WTC11 (cell line): ENCODE measurements around the gene CIRBP. TPM values are rescaled to one million over a fixed set of nuclear protein-coding genes. Genes with fewer than 3 reads are reported as not detected.

Experiments used
- ATAC-seq: fragments of 200-7000 bp; cut with Tn5 transposase; 2 replicates; pipeline ENCODE4 v1.10.0; 2021; ENCODE audit warnings: mild to moderate bottlenecking, moderate library complexity
- CTCF ChIA-PET: fragments of 300-600 bp; sonication (Branson Sonifier 250); formaldehyde crosslinking; loops from one replicate; lab custom pipeline; 2021; ENCODE audit warnings: antibody characterized with exemption; lab: Charles Lee
- POLR2A ChIA-PET: fragments of 350-600 bp; sonication (Branson Sonifier 250); formaldehyde crosslinking; loops from one replicate; lab custom pipeline; 2021; ENCODE audit warnings: antibody characterized with exemption; lab: Charles Lee
- DNase-seq: peaks from one replicate; pipeline ENCODE4 v3.0.0; 2021; ENCODE audit warnings: low spot score
- H3K27ac Mint-ChIP-seq: 2 replicates; pipeline ENCODE4 v1.8.0; 2021; ENCODE audit warnings: mixed read lengths
- H3K27me3 Mint-ChIP-seq: 2 replicates; pipeline ENCODE4 v1.8.0; 2021; ENCODE audit warnings: low read depth, mild to moderate bottlenecking, moderate library complexity, mixed read lengths
- H3K36me3 Mint-ChIP-seq: 2 replicates; pipeline ENCODE4 v1.8.0; 2021; ENCODE audit warnings: mixed read lengths
- H3K4me1 Mint-ChIP-seq: 2 replicates; pipeline ENCODE4 v1.8.0; 2022; ENCODE audit warnings: mixed read lengths
- H3K4me3 Mint-ChIP-seq: 2 replicates; pipeline ENCODE4 v1.8.0; 2021; ENCODE audit warnings: mild to moderate bottlenecking, moderate library complexity, mixed read lengths
- H3K9me3 Mint-ChIP-seq: 2 replicates; pipeline ENCODE4 v1.8.0; 2021; ENCODE audit warnings: mixed read lengths
- AFF4 ChIP-seq: sonication (generic); formaldehyde crosslinking; IDR thresholded peaks from 2 replicates; pipeline ENCODE4 v1.8.1; 2023; ENCODE audit warnings: mild to moderate bottlenecking, missing genetic modification reagents, borderline replicate concordance
- ATF6 ChIP-seq: sonication (generic); formaldehyde crosslinking; IDR thresholded peaks from 2 replicates; pipeline ENCODE4 v1.8.1; 2023; ENCODE audit warnings: mild to moderate bottlenecking, missing genetic modification reagents
- ETV6 ChIP-seq: sonication (generic); formaldehyde crosslinking; IDR thresholded peaks from 2 replicates; pipeline ENCODE4 v1.8.1; 2022; ENCODE audit warnings: mild to moderate bottlenecking, missing genetic modification reagents
- FOXP1 ChIP-seq: sonication (generic); formaldehyde crosslinking; IDR thresholded peaks from 2 replicates; pipeline ENCODE4 v1.8.0; 2022; ENCODE audit warnings: missing genetic modification reagents, mild to moderate bottlenecking, moderate library complexity, borderline replicate concordance
- IRF1 ChIP-seq: sonication (generic); formaldehyde crosslinking; IDR thresholded peaks from 2 replicates; pipeline ENCODE4 v1.8.0; 2023; ENCODE audit warnings: missing genetic modification reagents
- MYBL2 ChIP-seq: sonication (generic); formaldehyde crosslinking; IDR thresholded peaks from 2 replicates; pipeline ENCODE4 v1.8.1; 2023; ENCODE audit warnings: mild to moderate bottlenecking, moderate library complexity, missing genetic modification reagents
- NR3C1 ChIP-seq: sonication (generic); formaldehyde crosslinking; conservative IDR thresholded peaks from 2 replicates; pipeline ENCODE4 v1.8.1; 2023; ENCODE audit warnings: low read depth, mild to moderate bottlenecking, missing genetic modification reagents
- RORB ChIP-seq: fragments of 250-450 bp; sonication (Bioruptor Pico); IDR thresholded peaks from 2 replicates; pipeline ENCODE4 v1.9.0; 2021; ENCODE audit warnings: mild to moderate bottlenecking
- SMAD3 ChIP-seq: sonication (generic); formaldehyde crosslinking; IDR thresholded peaks from 2 replicates; pipeline ENCODE4 v1.8.0; 2022; ENCODE audit warnings: missing genetic modification reagents, mild to moderate bottlenecking, borderline replicate concordance
- TEAD4 ChIP-seq: sonication (generic); formaldehyde crosslinking; IDR thresholded peaks from 2 replicates; pipeline ENCODE4 v1.8.0; 2022; ENCODE audit warnings: mild to moderate bottlenecking, missing genetic modification reagents
- ZNF121 ChIP-seq: sonication (generic); formaldehyde crosslinking; IDR thresholded peaks from 2 replicates; pipeline ENCODE4 v1.8.0; 2023; ENCODE audit warnings: missing genetic modification reagents
- ZNF219 ChIP-seq: sonication (generic); formaldehyde crosslinking; IDR thresholded peaks from 2 replicates; pipeline ENCODE4 v1.8.0; 2023; ENCODE audit warnings: missing genetic modification reagents, mild to moderate bottlenecking, borderline replicate concordance
- ZNF232 ChIP-seq: sonication (generic); formaldehyde crosslinking; IDR thresholded peaks from 2 replicates; pipeline ENCODE4 v1.8.0; 2022; ENCODE audit warnings: mild to moderate bottlenecking, missing genetic modification reagents
- ZNF263 ChIP-seq: sonication (generic); formaldehyde crosslinking; IDR thresholded peaks from 2 replicates; pipeline ENCODE4 v1.8.1; 2022; ENCODE audit warnings: low read depth, mild to moderate bottlenecking, moderate library complexity, missing genetic modification reagents
- ZNF317 ChIP-seq: sonication (generic); formaldehyde crosslinking; IDR thresholded peaks from 2 replicates; pipeline ENCODE4 v1.8.1; 2023; ENCODE audit warnings: low read depth, mild to moderate bottlenecking, moderate library complexity, missing genetic modification reagents, borderline replicate concordance
- ZNF396 ChIP-seq: fragments of 250-450 bp; sonication (Bioruptor Pico); IDR thresholded peaks from 2 replicates; pipeline ENCODE4 v1.8.0; 2021; ENCODE audit warnings: mild to moderate bottlenecking, moderate library complexity, borderline replicate concordance
- ZNF416 ChIP-seq: fragments of 250-450 bp; sonication (Bioruptor Pico); IDR thresholded peaks from 2 replicates; pipeline ENCODE4 v1.9.0; 2021; ENCODE audit warnings: mild to moderate bottlenecking, inconsistent platforms
- ZNF423 ChIP-seq: fragments of 250-450 bp; sonication (Bioruptor Pico); IDR thresholded peaks from 2 replicates; pipeline ENCODE4 v2.1.2; 2022; ENCODE audit warnings: mild to moderate bottlenecking, moderate library complexity
- ZNF671 ChIP-seq: fragments of 250-450 bp; sonication (Bioruptor Pico); IDR thresholded peaks from 2 replicates; pipeline ENCODE4 v1.8.0; 2021; ENCODE audit warnings: mild to moderate bottlenecking
- total RNA-seq: library from RNA; stranded (reverse); gene quantifications from 3 replicates; pipeline ENCODE4 v1.2.3, GENCODE V29; 2021
- TF ChIP-seq, protein P1 (sequence below): fragments of 250-450 bp; sonication (Bioruptor Pico); IDR thresholded peaks from 2 replicates; pipeline ENCODE4 v1.9.0; 2021; ENCODE audit warnings: mild to moderate bottlenecking
- TF ChIP-seq, protein P2 (sequence below): sonication (generic); formaldehyde crosslinking; IDR thresholded peaks from 2 replicates; pipeline ENCODE4 v1.8.1; 2022; ENCODE audit warnings: low read depth, mild to moderate bottlenecking, moderate library complexity, missing genetic modification reagents, borderline replicate concordance
- TF ChIP-seq, protein P3 (sequence below): fragments of 250-450 bp; sonication (Bioruptor Pico); IDR thresholded peaks from 2 replicates; pipeline ENCODE4 v1.9.0; 2021; ENCODE audit warnings: mild to moderate bottlenecking

The CIRBP gene
- total RNA-seq, 1 experiment from 2014 or later: 298 TPM

DNA sequence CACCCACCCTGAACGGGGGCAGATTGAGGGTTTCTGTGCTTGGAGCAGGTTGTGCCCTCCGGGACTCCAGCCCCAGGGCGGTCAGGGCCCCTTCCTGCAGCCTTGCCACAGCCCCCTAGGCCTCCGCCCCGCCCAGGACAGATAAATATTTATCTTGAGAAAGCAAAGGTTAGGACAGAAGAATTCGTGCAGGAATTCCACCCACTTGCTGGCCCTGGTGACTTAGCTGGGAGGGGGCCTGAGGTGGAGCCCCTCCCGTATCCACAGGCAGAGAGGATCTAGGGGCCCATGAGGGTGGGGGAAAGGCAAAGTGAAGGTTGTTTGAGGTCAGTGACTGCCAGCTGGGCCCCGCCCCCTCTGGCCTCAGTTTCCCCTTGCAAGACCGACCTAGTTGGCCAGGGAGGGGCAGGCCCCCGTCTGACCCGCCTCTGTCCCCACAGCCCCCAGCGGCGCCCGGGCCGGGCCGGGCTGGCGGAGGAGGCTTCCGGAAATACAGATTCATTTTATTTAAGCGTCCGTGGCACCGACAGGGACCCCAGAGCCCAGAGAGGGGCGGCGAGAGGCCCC is 15.5 kb upstream of the CIRBP start (continued):
- TF ChIP-seq AFF4 (CRISPR knock-in tag): no peak
- TF ChIP-seq ZNF121 (CRISPR knock-in tag): no peak
- no peak for TF ChIP-seq ZNF423
- TF ChIP-seq ZNF263: no peak
- no peak for TF ChIP-seq NR3C1
- TF ChIP-seq MYBL2 (CRISPR knock-in tag): no peak
- TF ChIP-seq ZNF671: no peak

DNA sequence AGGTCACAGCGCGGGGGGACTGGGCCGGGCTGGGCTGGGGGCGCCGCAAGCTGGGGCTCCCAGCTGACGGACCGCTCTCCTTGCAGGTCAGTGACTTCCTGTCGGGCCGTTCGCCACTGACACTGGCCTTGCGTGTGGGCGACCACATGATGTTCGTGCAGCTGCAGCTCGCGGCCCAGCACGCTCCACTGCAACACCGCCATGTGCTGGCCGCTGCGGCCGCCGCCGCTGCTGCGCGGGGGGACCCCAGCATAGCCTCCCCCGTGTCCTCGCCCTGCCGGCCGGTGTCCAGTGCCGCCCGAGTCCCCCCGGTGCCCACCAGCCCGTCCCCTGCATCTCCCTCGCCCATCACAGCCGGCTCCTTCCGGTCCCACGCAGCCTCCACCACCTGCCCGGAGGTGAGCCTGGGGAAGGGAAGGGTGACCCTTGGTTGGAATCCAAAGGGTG is 15.0 kb upstream of the CIRBP start:
- DNase-seq: no peak
- H3K4me1 Mint-ChIP-seq: peaks cover 22% of the 10 kb centered on the region
- no peak for TF ChIP-seq TEAD4 (CRISPR knock-in tag)
- no peak for TF ChIP-seq ZNF396 (CRISPR knock-in tag)
- TF ChIP-seq SMAD3 (CRISPR knock-in tag): no peak
- TF ChIP-seq, protein P1, sequence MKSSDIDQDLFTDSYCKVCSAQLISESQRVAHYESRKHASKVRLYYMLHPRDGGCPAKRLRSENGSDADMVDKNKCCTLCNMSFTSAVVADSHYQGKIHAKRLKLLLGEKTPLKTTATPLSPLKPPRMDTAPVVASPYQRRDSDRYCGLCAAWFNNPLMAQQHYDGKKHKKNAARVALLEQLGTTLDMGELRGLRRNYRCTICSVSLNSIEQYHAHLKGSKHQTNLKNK (CRISPR knock-in tag): no peak
- TF ChIP-seq, protein P2, sequence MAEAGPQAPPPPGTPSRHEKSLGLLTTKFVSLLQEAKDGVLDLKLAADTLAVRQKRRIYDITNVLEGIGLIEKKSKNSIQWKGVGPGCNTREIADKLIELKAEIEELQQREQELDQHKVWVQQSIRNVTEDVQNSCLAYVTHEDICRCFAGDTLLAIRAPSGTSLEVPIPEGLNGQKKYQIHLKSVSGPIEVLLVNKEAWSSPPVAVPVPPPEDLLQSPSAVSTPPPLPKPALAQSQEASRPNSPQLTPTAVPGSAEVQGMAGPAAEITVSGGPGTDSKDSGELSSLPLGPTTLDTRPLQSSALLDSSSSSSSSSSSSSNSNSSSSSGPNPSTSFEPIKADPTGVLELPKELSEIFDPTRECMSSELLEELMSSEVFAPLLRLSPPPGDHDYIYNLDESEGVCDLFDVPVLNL (CRISPR knock-in tag): no peak
- TF ChIP-seq ETV6 (CRISPR knock-in tag): no peak
- TF ChIP-seq ZNF232 (CRISPR knock-in tag): no peak
- TF ChIP-seq FOXP1 (CRISPR knock-in tag): no peak
- TF ChIP-seq ZNF219 (CRISPR knock-in tag): no peak
- TF ChIP-seq ZNF317 (CRISPR knock-in tag): no peak
- TF ChIP-seq, all 79 proteins: peak for 0
- Mint-ChIP-seq H3K4me3 (no peak overlapping the region), H3K36me3 (peaks cover 38% of the 10 kb centered on the region), H3K9me3 (no peaks in the 10 kb centered on the region), H3K27ac (no peak overlapping the region), H3K27me3 (no peaks in the 10 kb centered on the region)
- ChIA-PET CTCF (interaction anchor here (15.6 kb wide), 1 partner anchor 11 kb away, joined by 648 read pairs; the partner anchor contains the start of gene ATP5F1D), POLR2A (interaction anchor here (1.5 to 1.8 kb wide), 2 partner anchors 10 to 15 kb away, joined by 5 to 7 read pairs; partner anchors contain the start of gene CIRBP)
- ATAC-seq: no peak

DNA sequence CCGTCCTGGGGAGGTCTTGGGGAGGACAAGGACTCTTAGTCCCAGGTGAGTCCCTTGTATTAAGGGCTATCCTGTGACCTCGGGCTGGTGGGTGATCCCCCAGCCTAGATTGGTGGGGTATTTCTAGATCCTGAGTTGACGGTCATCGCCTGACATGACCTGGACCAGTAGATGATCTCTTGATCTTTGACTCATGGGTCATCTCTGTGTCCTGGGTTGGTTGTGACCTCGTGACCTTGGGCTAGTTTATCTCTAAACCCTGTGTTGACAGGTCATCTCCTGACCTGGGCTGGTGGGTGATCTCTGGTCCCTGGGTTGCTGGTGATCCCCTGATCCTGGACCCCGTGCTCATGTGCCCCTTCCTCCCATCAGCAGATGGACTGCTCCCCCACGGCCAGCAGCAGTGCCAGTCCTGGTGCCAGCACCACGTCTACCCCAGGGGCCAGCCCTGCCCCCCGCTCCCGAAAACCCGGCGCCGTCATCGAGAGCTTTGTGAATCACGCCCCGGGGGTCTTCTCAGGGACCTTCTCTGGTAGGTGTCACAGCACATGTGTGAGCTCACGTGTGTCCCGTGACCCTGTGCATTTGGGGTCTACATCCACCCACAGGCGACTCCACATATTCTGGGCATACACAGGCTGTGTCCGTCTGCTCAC is 14.5 kb upstream of the CIRBP start:
- H3K27me3 Mint-ChIP-seq: no peaks in the 10 kb centered on the region
- ChIA-PET CTCF (interaction anchor here (1.0 to 15.6 kb wide), 3 partner anchors 12 to 37 kb away, joined by 3 to 648 read pairs (median 8); partner anchors contain the start of gene ATP5F1D), POLR2A (interaction anchor here (0.9 kb wide), 1 partner anchor 14 kb away, joined by 3 read pairs; the partner anchor contains the start of gene CIRBP)
- ATAC-seq: no peak
- H3K36me3 Mint-ChIP-seq: peaks cover 38% of the 10 kb centered on the region
- peak overlapping the region; percentile 45; the same call in 1 of the 2 replicates for H3K27ac Mint-ChIP-seq
- H3K4me3 Mint-ChIP-seq: no peak overlapping the region
- peaks cover 27% of the 10 kb centered on the region for H3K4me1 Mint-ChIP-seq
- no peak for DNase-seq
- no peaks in the 10 kb centered on the region for H3K9me3 Mint-ChIP-seq
- no peak for TF ChIP-seq NR3C1
- no peak for TF ChIP-seq IRF1
- no peak for TF ChIP-seq ATF6 (CRISPR knock-in tag)
- TF ChIP-seq RORB (CRISPR knock-in tag): no peak
- TF ChIP-seq, protein P3, sequence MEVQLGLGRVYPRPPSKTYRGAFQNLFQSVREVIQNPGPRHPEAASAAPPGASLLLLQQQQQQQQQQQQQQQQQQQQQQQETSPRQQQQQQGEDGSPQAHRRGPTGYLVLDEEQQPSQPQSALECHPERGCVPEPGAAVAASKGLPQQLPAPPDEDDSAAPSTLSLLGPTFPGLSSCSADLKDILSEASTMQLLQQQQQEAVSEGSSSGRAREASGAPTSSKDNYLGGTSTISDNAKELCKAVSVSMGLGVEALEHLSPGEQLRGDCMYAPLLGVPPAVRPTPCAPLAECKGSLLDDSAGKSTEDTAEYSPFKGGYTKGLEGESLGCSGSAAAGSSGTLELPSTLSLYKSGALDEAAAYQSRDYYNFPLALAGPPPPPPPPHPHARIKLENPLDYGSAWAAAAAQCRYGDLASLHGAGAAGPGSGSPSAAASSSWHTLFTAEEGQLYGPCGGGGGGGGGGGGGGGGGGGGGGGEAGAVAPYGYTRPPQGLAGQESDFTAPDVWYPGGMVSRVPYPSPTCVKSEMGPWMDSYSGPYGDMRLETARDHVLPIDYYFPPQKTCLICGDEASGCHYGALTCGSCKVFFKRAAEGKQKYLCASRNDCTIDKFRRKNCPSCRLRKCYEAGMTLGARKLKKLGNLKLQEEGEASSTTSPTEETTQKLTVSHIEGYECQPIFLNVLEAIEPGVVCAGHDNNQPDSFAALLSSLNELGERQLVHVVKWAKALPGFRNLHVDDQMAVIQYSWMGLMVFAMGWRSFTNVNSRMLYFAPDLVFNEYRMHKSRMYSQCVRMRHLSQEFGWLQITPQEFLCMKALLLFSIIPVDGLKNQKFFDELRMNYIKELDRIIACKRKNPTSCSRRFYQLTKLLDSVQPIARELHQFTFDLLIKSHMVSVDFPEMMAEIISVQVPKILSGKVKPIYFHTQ (CRISPR knock-in tag): no peak
- no peak for TF ChIP-seq ZNF416 (CRISPR knock-in tag)
